Activated CD4-positive, alpha-beta memory T cell treated with anti-CD3 and anti-CD28 coated beads for 36 hours (primary cell): ENCODE results near the gene SHC3. TPM values are rescaled to one million over a fixed set of nuclear protein-coding genes. Genes with fewer than 3 reads are reported as not detected.

Experiments used
- CTCF ChIA-PET: fragments of 350-600 bp; sonication (Branson Sonifier 250); formaldehyde crosslinking; loops from one replicate; lab custom pipeline; 2021; ENCODE audit warnings: antibody characterized with exemption, inconsistent platforms; lab: Charles Lee
- POLR2A ChIA-PET: fragments of 350-600 bp; sonication (Branson Sonifier 250); formaldehyde crosslinking; loops from one replicate; lab custom pipeline; 2021; ENCODE audit warnings: antibody characterized with exemption; lab: Charles Lee
- DNase-seq: peaks from one replicate; pipeline ENCODE4 v3.0.0-alpha.2; 2020
- H3K27ac Mint-ChIP-seq: one replicate; pipeline ENCODE4 v1.8.0; 2021; ENCODE audit warnings: mixed read lengths
- H3K27me3 Mint-ChIP-seq: one replicate; pipeline ENCODE4 v1.8.0; 2021; ENCODE audit warnings: mixed read lengths
- H3K36me3 Mint-ChIP-seq: one replicate; pipeline ENCODE4 v1.8.0; 2021; ENCODE audit warnings: mixed read lengths
- H3K4me1 Mint-ChIP-seq: one replicate; pipeline ENCODE4 v1.8.0; 2021; ENCODE audit warnings: low read depth, mixed read lengths
- H3K4me3 Mint-ChIP-seq: one replicate; pipeline ENCODE4 v1.8.0; 2021; ENCODE audit warnings: mild to moderate bottlenecking, mixed read lengths
- H3K9me3 Mint-ChIP-seq: one replicate; pipeline ENCODE4 v1.8.0; 2021; ENCODE audit warnings: mixed read lengths
- intact Hi-C: fragments of 100-400 bp; cut with micrococcal nuclease; formaldehyde crosslinking; loops from one replicate; pipeline ENCODE4 v1.15.1; 2023
- total RNA-seq, 2 experiments: library from RNA; stranded (reverse); gene quantifications; one replicate each; pipeline ENCODE4 v1.2.3, GENCODE V29; 2021

Gene SHC3, protein sequence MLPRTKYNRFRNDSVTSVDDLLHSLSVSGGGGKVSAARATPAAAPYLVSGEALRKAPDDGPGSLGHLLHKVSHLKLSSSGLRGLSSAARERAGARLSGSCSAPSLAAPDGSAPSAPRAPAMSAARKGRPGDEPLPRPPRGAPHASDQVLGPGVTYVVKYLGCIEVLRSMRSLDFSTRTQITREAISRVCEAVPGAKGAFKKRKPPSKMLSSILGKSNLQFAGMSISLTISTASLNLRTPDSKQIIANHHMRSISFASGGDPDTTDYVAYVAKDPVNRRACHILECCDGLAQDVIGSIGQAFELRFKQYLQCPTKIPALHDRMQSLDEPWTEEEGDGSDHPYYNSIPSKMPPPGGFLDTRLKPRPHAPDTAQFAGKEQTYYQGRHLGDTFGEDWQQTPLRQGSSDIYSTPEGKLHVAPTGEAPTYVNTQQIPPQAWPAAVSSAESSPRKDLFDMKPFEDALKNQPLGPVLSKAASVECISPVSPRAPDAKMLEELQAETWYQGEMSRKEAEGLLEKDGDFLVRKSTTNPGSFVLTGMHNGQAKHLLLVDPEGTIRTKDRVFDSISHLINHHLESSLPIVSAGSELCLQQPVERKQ
- total RNA-seq, result not detected

DNA sequence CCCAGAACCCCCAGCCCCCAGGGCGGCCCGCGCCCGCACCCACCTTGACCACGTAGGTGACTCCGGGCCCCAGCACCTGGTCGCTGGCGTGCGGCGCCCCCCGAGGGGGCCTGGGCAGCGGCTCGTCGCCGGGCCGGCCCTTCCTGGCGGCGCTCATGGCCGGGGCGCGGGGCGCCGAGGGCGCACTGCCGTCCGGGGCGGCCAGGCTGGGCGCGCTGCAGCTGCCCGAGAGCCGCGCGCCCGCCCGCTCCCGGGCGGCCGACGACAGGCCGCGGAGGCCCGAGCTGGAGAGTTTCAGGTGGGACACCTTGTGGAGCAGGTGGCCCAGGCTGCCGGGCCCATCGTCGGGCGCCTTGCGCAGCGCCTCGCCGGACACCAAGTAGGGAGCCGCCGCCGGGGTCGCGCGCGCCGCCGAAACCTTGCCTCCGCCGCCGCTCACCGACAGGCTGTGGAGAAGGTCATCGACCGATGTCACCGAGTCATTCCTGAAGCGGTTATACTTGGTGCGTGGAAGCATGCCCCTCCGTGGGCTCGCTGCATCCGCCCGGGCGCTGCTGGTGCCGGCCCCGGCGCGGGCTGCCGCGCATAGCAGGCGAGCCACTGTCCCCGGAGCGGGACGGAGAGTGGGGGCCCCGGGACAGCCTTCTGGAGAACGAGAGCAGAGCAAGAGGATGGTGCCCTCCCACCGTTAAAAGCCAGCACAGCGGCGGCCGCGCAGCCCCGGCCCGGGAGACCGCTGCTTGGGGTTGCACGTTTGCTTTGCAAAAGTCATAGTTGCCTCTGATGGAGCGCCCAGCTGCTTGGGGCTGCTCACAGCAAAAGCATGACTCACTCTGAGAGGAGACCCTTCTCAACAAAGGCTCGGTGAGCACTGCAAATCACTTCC is at the start of gene SHC3:
Gene SHC3, minus strand, starts transcription at position 875 of the 886 bp plus-strand sequence. Its CDS starts 358 bp downstream, at position 517.
- intact Hi-C loops, result no loop called here

DNA sequence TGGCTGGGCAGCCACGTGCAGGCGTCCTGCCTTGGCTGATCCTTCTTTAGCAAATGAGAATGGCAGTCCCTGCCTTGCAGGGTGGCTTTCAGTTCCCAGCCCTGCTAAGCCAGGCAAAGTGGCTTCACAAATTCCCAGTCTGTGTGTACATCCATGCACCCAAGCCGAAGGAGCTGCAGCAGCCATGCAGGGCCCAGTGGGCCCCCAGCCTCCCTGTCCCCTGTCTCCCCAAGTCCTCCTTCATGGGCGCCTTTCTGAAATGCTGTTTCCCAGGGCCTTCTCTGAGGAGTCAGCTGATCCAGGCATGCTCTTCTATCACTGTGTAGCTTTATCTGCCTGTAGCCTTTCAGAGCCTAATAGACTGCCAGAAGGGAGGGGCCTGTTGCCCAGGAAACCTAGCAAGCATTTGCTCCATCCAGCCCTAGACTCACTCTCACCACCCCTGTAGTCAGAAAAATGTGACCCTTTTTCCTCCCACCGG is 47.4 kb upstream of the SHC3 start:
- POLR2A ChIA-PET, result no interaction called here
- H3K27ac Mint-ChIP-seq, result no peak overlapping the region
- intact Hi-C loops, result no loop called here
- no peaks in the 10 kb centered on the region for H3K36me3 Mint-ChIP-seq
- no peaks in the 10 kb centered on the region for H3K4me1 Mint-ChIP-seq
- DNase-seq, result no peak
- CTCF ChIA-PET, result no interaction called here
- H3K4me3 Mint-ChIP-seq, result no peak overlapping the region
- H3K27me3 Mint-ChIP-seq, result peaks cover 15% of the 10 kb centered on the region
- H3K9me3 Mint-ChIP-seq, result no peaks in the 10 kb centered on the region

More for the DNA sequence above, at the start of gene SHC3:
- no peaks in the 10 kb centered on the region for H3K36me3 Mint-ChIP-seq
- CTCF ChIA-PET, result no interaction called here
- H3K27me3 Mint-ChIP-seq, result peaks cover 57% of the 10 kb centered on the region
- no peaks in the 10 kb centered on the region for H3K9me3 Mint-ChIP-seq
- H3K4me3 Mint-ChIP-seq, result no peak within 1 kb of the TSS
- no peak for DNase-seq
- POLR2A ChIA-PET, result no interaction called here
- no peak within 1 kb of the TSS for H3K27ac Mint-ChIP-seq
- peaks cover 16% of the 10 kb centered on the region for H3K4me1 Mint-ChIP-seq

DNA sequence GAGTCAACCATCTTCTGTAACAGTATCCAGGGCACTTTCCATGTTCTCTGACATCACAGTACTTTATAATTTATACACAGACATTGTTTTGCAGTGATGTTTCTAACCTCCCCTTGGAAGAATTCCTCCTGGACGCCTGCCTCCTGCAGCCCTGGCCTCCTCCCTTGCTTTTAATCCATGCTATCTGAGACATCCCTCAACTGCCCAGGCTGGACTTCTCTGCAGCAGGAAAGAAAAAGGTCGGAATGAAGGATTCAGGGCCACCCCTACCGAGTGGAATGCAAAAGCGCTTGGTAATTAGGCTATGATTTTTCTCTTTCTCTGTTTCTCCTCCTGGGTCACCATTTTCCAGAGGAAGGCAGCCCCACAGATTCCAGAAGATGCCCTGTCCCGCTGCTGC is 47.0 kb upstream of the SHC3 start:
- no peaks in the 10 kb centered on the region for H3K4me1 Mint-ChIP-seq

DNA sequence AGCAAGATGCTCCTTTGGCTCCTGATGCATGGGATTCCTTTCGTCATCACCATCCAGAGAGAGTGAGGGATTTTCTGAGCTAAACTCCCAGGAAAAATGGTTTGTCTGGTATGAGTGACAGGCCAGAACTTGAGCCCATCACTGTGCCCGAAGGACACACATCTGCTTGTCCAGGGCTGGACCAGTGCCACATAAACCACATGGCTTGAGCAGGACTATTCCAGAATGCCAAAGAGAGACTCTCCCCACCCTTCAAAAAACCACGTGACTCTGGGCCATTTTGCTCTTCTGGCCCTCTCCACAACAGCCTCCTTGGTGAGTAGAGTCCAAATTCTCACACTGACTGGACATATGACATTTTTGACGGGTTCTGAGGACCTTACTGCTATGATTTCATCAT is 46.4 kb upstream of the SHC3 start:
- DNase-seq, result no peak
- Mint-ChIP-seq H3K27me3 (peaks cover 9% of the 10 kb centered on the region), H3K36me3 (no peaks in the 10 kb centered on the region), H3K4me3 (no peak overlapping the region), H3K27ac (no peak overlapping the region), H3K4me1 (no peaks in the 10 kb centered on the region), H3K9me3 (no peaks in the 10 kb centered on the region)
- POLR2A ChIA-PET, result no interaction called here
- CTCF ChIA-PET, result interaction anchor here (1.1 kb wide), 1 partner anchor 14 kb away, joined by 4 read pairs; no protein-coding TSS in a partner anchor
- intact Hi-C loops, result no loop called here

More for the DNA sequence above, 47.0 kb upstream of the SHC3 start:
- CTCF ChIA-PET, result no interaction called here
- POLR2A ChIA-PET, result no interaction called here
- DNase-seq, result no peak
- Mint-ChIP-seq H3K36me3 (no peaks in the 10 kb centered on the region), H3K4me3 (no peak overlapping the region), H3K27ac (no peak overlapping the region), H3K27me3 (peaks cover 13% of the 10 kb centered on the region), H3K9me3 (no peaks in the 10 kb centered on the region)
- intact Hi-C loops, result no loop called here

DNA sequence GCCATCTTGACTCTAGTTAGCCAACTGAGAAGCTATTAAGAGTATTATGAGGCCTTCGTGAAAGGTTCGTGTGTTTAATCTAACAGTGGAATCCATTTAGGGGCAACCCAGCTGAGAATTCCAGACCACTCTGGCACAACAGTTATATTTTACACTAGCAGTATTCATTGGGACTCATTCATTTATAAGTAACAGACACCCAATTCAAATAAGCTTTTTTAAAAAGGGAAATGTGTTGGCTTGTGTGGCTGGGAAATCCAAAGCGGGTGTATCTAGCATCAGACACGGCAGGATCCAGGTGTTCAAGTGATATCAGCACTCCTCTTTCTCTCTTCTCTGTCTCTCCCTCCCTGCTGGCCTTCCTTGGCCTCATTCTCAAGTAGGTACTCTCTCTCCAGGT is 46.0 kb upstream of the SHC3 start:
- Mint-ChIP-seq H3K4me3 (no peak overlapping the region), H3K27me3 (peaks cover 9% of the 10 kb centered on the region), H3K27ac (no peak overlapping the region), H3K4me1 (no peaks in the 10 kb centered on the region), H3K36me3 (no peaks in the 10 kb centered on the region), H3K9me3 (no peaks in the 10 kb centered on the region)
- DNase-seq, result no peak
- POLR2A ChIA-PET, result no interaction called here
- CTCF ChIA-PET, result interaction anchor here (1.1 kb wide), 1 partner anchor 14 kb away, joined by 4 read pairs; no protein-coding TSS in a partner anchor
- intact Hi-C loops, result no loop called here

DNA sequence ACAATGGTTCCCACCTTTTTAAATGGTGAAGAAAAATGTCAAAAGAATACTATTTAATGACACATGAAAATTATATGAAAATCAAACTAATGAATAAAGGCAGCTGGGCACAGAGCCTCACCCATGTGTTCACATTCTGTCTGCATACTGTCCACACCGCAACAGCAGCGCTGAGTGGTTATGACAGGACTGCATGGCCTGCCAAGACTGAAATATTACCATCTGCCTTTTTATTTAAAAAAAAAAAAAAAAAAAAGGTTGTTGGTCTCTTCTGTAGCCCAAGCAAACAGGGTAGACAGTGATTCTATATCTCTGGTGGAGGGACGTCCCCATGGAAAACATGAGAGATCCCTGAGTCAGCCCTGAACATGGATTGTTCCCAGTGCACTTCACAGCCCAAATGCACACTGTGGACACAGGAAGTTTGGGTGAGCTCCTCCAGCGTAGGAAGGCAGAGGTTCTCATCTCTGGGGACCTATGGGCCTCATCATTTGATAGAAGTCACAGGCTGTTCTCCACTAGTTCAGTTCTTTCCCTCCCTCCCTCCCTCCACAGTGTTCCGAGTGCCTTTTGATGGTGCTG is 44.9 kb upstream of the SHC3 start:
- H3K4me1 Mint-ChIP-seq, result no peaks in the 10 kb centered on the region
- no peak for DNase-seq
- no peak overlapping the region for H3K27ac Mint-ChIP-seq
- intact Hi-C loops, result no loop called here
- POLR2A ChIA-PET, result no interaction called here
- H3K4me3 Mint-ChIP-seq, result no peak overlapping the region
- H3K27me3 Mint-ChIP-seq, result peaks cover 9% of the 10 kb centered on the region
- no peaks in the 10 kb centered on the region for H3K9me3 Mint-ChIP-seq
- CTCF ChIA-PET, result no interaction called here
- H3K36me3 Mint-ChIP-seq, result no peaks in the 10 kb centered on the region

DNA sequence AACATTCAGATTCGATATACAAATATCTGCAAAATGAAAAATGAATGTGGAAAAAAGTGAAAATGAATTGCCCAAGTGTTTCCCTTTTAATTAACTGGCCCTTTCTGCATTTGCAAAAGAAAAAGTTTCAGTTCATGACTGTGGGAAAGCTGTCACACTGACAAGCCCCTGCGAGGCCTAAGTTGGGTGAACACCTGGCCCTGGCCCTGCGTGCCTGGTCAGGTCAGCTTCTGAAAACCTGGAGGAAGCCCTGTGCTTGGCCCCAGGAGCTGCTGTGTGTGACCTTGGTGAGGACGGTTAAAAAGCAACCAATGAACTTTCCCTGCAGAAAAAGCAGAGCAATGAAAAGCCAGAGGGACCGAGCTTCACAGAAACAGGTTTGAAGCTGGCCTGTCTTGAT is 41.0 kb upstream of the SHC3 start:
- Mint-ChIP-seq H3K36me3 (no peaks in the 10 kb centered on the region), H3K27ac (no peak overlapping the region), H3K9me3 (no peaks in the 10 kb centered on the region), H3K27me3 (peaks cover 3% of the 10 kb centered on the region), H3K4me3 (no peak overlapping the region), H3K4me1 (no peaks in the 10 kb centered on the region)
- no peak for DNase-seq
- intact Hi-C loops, result no loop called here
- ChIA-PET CTCF (no interaction called here), POLR2A (no interaction called here)

DNA sequence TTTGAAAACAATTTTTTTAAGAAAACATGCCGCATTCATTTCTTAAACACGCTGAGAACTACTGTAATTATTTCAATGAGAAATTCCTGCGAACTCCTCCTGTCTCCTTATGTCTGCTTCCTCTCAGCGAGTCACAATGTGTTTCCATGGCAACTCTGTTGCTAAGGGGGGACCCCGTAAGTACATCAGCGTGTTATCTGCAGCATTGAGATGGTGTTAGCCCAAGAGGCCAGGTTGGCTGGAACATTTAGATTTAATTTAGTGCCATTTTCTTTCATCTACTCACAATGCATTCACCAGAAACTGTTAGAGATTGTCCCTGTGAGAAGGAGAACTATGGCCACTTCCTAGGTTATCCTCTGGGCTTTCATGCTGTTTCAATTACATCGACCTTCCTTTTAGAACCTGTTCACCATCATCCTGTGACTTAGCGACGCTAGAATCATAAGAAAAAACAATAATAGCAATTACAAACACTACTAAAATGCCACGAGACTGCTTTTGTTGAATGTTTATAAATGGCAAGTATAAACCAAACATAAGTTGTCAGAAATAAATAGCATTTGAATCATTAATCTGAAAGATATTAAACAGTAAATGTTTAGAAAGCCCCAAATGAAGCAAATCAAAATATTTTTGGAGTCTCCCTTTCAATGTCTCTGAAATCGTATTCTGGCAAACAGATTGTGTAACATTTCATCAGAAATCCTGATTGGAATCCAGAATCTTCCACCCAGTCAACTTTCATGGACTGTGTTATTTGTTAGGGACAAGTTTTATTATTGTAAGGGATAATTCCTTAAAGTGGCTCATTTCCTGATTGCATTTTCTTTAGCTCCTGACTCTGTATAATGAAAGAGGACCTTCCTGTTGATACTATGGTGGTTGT is 39.7 kb upstream of the SHC3 start:
- intact Hi-C loops, result no loop called here
- ChIA-PET CTCF (no interaction called here), POLR2A (no interaction called here)
- no peaks in the 10 kb centered on the region for H3K4me1 Mint-ChIP-seq
- peaks cover 6% of the 10 kb centered on the region for H3K27me3 Mint-ChIP-seq
- H3K9me3 Mint-ChIP-seq, result no peaks in the 10 kb centered on the region
- no peak overlapping the region for H3K27ac Mint-ChIP-seq
- no peaks in the 10 kb centered on the region for H3K36me3 Mint-ChIP-seq
- DNase-seq, result no peak
- no peak overlapping the region for H3K4me3 Mint-ChIP-seq

DNA sequence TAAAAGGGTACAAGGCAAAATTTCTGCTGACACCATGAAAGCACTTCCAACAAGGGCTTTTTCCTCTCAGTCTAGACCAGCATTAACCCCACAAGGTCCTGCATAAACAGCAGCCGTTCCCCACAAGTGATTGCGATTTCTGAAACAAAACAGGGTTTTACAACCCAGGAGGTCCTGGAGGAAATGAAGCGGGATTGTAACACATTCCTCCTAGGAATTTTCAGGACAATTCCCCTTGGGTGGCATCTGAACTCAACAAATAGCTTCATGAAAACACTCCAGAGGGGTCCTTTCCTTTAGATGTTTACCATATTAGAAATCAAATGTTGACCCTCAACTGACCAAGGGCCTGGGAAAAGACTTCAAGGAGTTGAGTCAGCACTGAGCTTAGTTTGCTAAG is 36.7 kb upstream of the SHC3 start:
- Mint-ChIP-seq H3K27ac (no peak overlapping the region), H3K9me3 (no peaks in the 10 kb centered on the region), H3K36me3 (no peaks in the 10 kb centered on the region), H3K27me3 (peaks cover 6% of the 10 kb centered on the region), H3K4me1 (no peaks in the 10 kb centered on the region), H3K4me3 (no peak overlapping the region)
- ChIA-PET POLR2A (no interaction called here), CTCF (no interaction called here)
- DNase-seq, result no peak
- intact Hi-C loops, result no loop called here

DNA sequence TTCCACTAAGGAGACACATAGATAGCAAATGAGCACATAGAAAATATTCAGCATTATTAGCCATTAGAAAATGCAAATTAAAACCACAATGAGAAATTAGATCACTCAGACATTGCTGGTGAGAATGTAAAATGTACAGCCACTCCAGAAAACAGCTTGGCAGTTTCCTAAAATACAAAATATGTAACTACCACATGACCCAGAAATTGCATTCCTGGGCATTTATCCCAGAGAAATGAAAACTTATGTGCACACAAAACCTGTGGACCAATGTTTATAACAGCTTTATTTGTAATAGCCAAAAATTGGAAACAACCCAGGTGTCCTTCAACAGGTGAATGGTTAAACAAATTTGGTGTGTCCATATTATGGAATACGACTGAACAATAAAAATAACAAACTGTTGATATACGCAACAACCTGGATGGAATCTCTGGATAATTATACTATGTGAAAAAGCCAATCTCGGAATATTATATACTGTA is 34.8 kb upstream of the SHC3 start:
- POLR2A ChIA-PET, result no interaction called here
- intact Hi-C loops, result no loop called here
- H3K27ac Mint-ChIP-seq, result no peak overlapping the region

DNA sequence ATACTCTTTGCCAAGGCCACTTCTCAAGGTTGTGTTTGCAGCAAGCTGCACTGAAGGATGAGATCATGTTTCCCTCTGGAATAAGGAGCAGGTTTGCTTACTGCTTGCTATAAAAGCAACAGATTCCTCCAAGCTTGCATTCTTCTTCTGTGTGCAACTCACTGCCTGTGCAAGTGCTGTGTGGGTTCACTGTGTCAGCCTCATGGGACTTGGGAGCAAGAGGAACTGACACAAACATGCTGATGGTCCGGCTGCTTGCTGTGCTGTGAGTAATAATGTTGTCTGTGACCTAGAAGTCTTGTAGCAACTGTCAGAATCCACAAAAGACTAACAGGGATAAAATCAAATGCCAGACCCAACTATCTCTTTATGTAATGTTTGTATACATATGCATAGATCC is 33.6 kb upstream of the SHC3 start:
- Mint-ChIP-seq H3K36me3 (no peaks in the 10 kb centered on the region), H3K4me3 (no peak overlapping the region), H3K27me3 (peaks cover 6% of the 10 kb centered on the region), H3K4me1 (no peaks in the 10 kb centered on the region), H3K27ac (no peak overlapping the region), H3K9me3 (no peaks in the 10 kb centered on the region)
- ChIA-PET CTCF (no interaction called here), POLR2A (interaction anchor here (0.7 kb wide), 1 partner anchor 479 kb away, joined by 3 read pairs; no protein-coding TSS in a partner anchor)
- no peak for DNase-seq
- intact Hi-C loops, result no loop called here

More for the DNA sequence above, 34.8 kb upstream of the SHC3 start:
- Mint-ChIP-seq H3K36me3 (no peaks in the 10 kb centered on the region), H3K9me3 (no peaks in the 10 kb centered on the region), H3K4me3 (no peak overlapping the region), H3K4me1 (no peaks in the 10 kb centered on the region), H3K27me3 (peaks cover 6% of the 10 kb centered on the region)
- DNase-seq, result no peak
- CTCF ChIA-PET, result no interaction called here
